IMR-90 (cell line): Measurements from ENCODE around the gene BANP. TPM values are rescaled to one million over a fixed set of nuclear protein-coding genes. Genes with fewer than 3 reads are reported as not detected.
A peak's percentile ranks its signal among the peaks of the same experiment; 100 is the strongest.

Experiments used
- ATAC-seq: fragments of 200-7000 bp; cut with Tn5 transposase; 2 replicates; pipeline ENCODE4 v1.9.1; 2020; ENCODE audit warnings: low read depth, mild to moderate bottlenecking, moderate library complexity
- BruUV-seq: library from RNA; stranded (reverse); fragments of 400-500 nt; replicated peaks from 2 replicates; lab custom pipeline; 2021; lab: Mats Ljungman, UMichigan
- CTCF ChIA-PET: fragments of 300-600 bp; formaldehyde crosslinking; extraction: SDS; loops from one replicate; lab custom pipeline; 2021; ENCODE audit warnings: antibody characterized with exemption; lab: Yijun Ruan, JAX
- POLR2A ChIA-PET: fragments of 300-600 bp; sonication (Branson Sonifier 250); formaldehyde crosslinking; loops from one replicate; lab custom pipeline; 2022; ENCODE audit warnings: antibody characterized with exemption; ENCODE audit not compliant: unreplicated experiment; lab: Charles Lee
- DNase-seq: peaks from one replicate; pipeline ENCODE4 v3.0.0; 2013
- H2AFZ ChIP-seq: replicated peaks from 2 replicates; pipeline ENCODE3; 2013; ENCODE audit warnings: low read length, mild to moderate bottlenecking; ENCODE audit not compliant: poor library complexity
- H2AK5ac ChIP-seq: 2 replicates; pipeline ENCODE4 v1.6.1; 2013; ENCODE audit warnings: low read depth, low read length, inconsistent platforms
- H2AK9ac ChIP-seq: replicated peaks from 2 replicates; pipeline ENCODE3; 2013; ENCODE audit warnings: mild to moderate bottlenecking, low read depth, low read length, moderate library complexity; ENCODE audit not compliant: poor library complexity
- H2BK120ac ChIP-seq: 2 replicates; pipeline ENCODE4 v1.6.1; 2013; ENCODE audit warnings: low read depth, low read length, inconsistent platforms
- H2BK15ac ChIP-seq: 3 replicates; pipeline ENCODE4 v1.6.1; 2013; ENCODE audit warnings: low read depth, low read length, inconsistent platforms
- H2BK20ac ChIP-seq: 2 replicates; pipeline ENCODE4 v1.6.1; 2013; ENCODE audit warnings: low read depth, mild to moderate bottlenecking, inconsistent platforms, low read length, moderate library complexity
- H2BK5ac ChIP-seq: 2 replicates; pipeline ENCODE4 v1.6.1; 2013; ENCODE audit warnings: mild to moderate bottlenecking, low read depth, low read length, inconsistent platforms; ENCODE audit not compliant: poor library complexity, severe bottlenecking
- H3K14ac ChIP-seq: replicated peaks from 2 replicates; pipeline ENCODE4 v1.6.1; 2013; ENCODE audit warnings: low read depth, low read length, inconsistent platforms
- H3K18ac ChIP-seq: 2 replicates; pipeline ENCODE4 v1.6.1; 2013; ENCODE audit warnings: low read depth, low read length, control low read depth
- H3K23ac ChIP-seq: 2 replicates; pipeline ENCODE4 v1.6.1; 2013; ENCODE audit warnings: low read depth, low read length, inconsistent platforms
- H3K27ac ChIP-seq: 2 replicates; pipeline ENCODE4 v1.5.1; 2013; ENCODE audit warnings: mild to moderate bottlenecking, control low read depth, low read length; ENCODE audit not compliant: insufficient read depth
- H3K27me3 ChIP-seq: 2 replicates; pipeline ENCODE4 v1.6.1; 2013; ENCODE audit warnings: low read length; ENCODE audit not compliant: control insufficient read depth, insufficient read depth
- H3K36me3 ChIP-seq: 2 replicates; pipeline ENCODE4 v1.6.1; 2013; ENCODE audit warnings: low read length, mixed read lengths; ENCODE audit not compliant: control insufficient read depth, insufficient read depth
- H3K4ac ChIP-seq: 2 replicates; pipeline ENCODE4 v1.6.1; 2013; ENCODE audit warnings: low read depth, low read length, inconsistent platforms
- H3K4me1 ChIP-seq: 2 replicates; pipeline ENCODE4 v1.6.1; 2013; ENCODE audit warnings: low read length, mixed read lengths; ENCODE audit not compliant: control insufficient read depth, insufficient read depth
- H3K4me2 ChIP-seq: 2 replicates; pipeline ENCODE4 v1.6.1; 2013; ENCODE audit warnings: low read depth, mild to moderate bottlenecking, control low read depth, low read length, moderate library complexity
- H3K4me3 ChIP-seq: 2 replicates; pipeline ENCODE4 v1.5.1; 2013; ENCODE audit warnings: low read depth, mild to moderate bottlenecking, control low read depth, low read length, moderate library complexity; ENCODE audit not compliant: insufficient read depth
- H3K56ac ChIP-seq: 2 replicates; pipeline ENCODE4 v1.6.1; 2013; ENCODE audit warnings: low read length, inconsistent platforms; ENCODE audit not compliant: insufficient read depth; ENCODE audit errors: extremely low read depth
- H3K79me1 ChIP-seq, 2 experiments: 2 replicates each; pipeline ENCODE4 v1.6.1; 2013; ENCODE audit warnings: low read length in 2 of 2, inconsistent platforms in 1 of 2, low read depth in 1 of 2
- H3K9ac ChIP-seq: 2 replicates; pipeline ENCODE4 v1.6.1; 2013; ENCODE audit warnings: low read depth, low read length, control low read depth
- H3K9me1 ChIP-seq: 2 replicates; pipeline ENCODE4 v1.6.1; 2013; ENCODE audit warnings: low read length, inconsistent platforms; ENCODE audit not compliant: insufficient read depth
- H3K9me3 ChIP-seq: 2 replicates; pipeline ENCODE4 v1.6.1; 2013; ENCODE audit warnings: low read length; ENCODE audit not compliant: control insufficient read depth, insufficient read depth
- H4K20me1 ChIP-seq: 2 replicates; pipeline ENCODE4 v1.6.1; 2013; ENCODE audit warnings: low read length, inconsistent platforms; ENCODE audit not compliant: insufficient read depth
- H4K5ac ChIP-seq: 2 replicates; pipeline ENCODE4 v1.6.1; 2013; ENCODE audit warnings: mild to moderate bottlenecking, low read depth, low read length, control low read depth
- H4K8ac ChIP-seq, 2 experiments: 2 replicates each; pipeline ENCODE4 v1.6.1; 2013; ENCODE audit warnings: low read depth in 2 of 2, low read length in 2 of 2, control low read depth in 1 of 2, inconsistent platforms in 1 of 2
- H4K91ac ChIP-seq: 2 replicates; pipeline ENCODE4 v1.6.1; 2013; ENCODE audit warnings: low read depth, low read length, inconsistent platforms; ENCODE audit not compliant: insufficient read depth
- CEBPB ChIP-seq: IDR thresholded peaks from 2 replicates; pipeline ENCODE4 v1.6.1; 2012; ENCODE audit warnings: low read depth, low read length, improper control_type of control experiment
- FOS ChIP-seq: fragments of 150-350 bp; IDR thresholded peaks from 2 replicates; pipeline ENCODE4 v1.6.1; 2016; ENCODE audit warnings: low read depth, low read length
- RAD21 ChIP-seq: IDR thresholded peaks from 2 replicates; pipeline ENCODE4 v1.6.1; 2012; ENCODE audit warnings: low read length, improper control_type of control experiment
- WGBS, 2 experiments: methylation state at CpG; one replicate each; pipeline versions ENCODE4 v1.1.5 to v1.1.7; 2013; ENCODE audit warnings: missing lambda C conversion rate in 2 of 2; ENCODE audit not compliant: insufficient read length in 1 of 2; ENCODE audit errors: extremely low coverage in 2 of 2; 5-methylcytosine and 5-hydroxymethylcytosine counted together
- dilution Hi-C: fragments of 300-500 bp; cut with HindIII; formaldehyde crosslinking; loops from one replicate; pipeline ENCODE4 v1.14.3; 2018; ENCODE audit warnings: low sequenced_read_pairs; ENCODE audit not compliant: unreplicated experiment
- in situ Hi-C: fragments of 300-500 bp; cut with MboI; formaldehyde crosslinking; loops from 3 replicates; pipeline ENCODE4 v1.14.3; 2019; ENCODE audit warnings: low sequenced_read_pairs, inconsistent platforms, mixed read lengths
- intact Hi-C: fragments of 100-400 bp; cut with micrococcal nuclease; formaldehyde crosslinking; loops from 2 replicates; pipeline ENCODE4 v1.10.0; 2022
- polyA plus RNA-seq, 3 experiments: library from polyadenylated mRNA; depleted of rRNA; stranded (reverse); fragments of >200 nt; gene quantifications; 2 replicates each; pipeline ENCODE4 v1.2.3, GENCODE V29; 2012; ENCODE audit warnings: low replicate concordance in 1 of 3
- total RNA-seq: library from RNA; depleted of rRNA; stranded (reverse); fragments of >200 nt; gene quantifications from 2 replicates; pipeline ENCODE4 v1.2.3, GENCODE V29; 2012
- TF ChIP-seq, protein P1 (sequence below): fragments of 150-350 bp; IDR thresholded peaks from 2 replicates; pipeline ENCODE4 v1.6.1; 2017; ENCODE audit warnings: mild to moderate bottlenecking, antibody characterized with exemption, low read length, low read depth

Gene BANP
- total and polyA plus RNA-seq, 2 of the 4 experiments (the other 2 are of a cell fraction): 17.4 to 17.9 TPM

DNA sequence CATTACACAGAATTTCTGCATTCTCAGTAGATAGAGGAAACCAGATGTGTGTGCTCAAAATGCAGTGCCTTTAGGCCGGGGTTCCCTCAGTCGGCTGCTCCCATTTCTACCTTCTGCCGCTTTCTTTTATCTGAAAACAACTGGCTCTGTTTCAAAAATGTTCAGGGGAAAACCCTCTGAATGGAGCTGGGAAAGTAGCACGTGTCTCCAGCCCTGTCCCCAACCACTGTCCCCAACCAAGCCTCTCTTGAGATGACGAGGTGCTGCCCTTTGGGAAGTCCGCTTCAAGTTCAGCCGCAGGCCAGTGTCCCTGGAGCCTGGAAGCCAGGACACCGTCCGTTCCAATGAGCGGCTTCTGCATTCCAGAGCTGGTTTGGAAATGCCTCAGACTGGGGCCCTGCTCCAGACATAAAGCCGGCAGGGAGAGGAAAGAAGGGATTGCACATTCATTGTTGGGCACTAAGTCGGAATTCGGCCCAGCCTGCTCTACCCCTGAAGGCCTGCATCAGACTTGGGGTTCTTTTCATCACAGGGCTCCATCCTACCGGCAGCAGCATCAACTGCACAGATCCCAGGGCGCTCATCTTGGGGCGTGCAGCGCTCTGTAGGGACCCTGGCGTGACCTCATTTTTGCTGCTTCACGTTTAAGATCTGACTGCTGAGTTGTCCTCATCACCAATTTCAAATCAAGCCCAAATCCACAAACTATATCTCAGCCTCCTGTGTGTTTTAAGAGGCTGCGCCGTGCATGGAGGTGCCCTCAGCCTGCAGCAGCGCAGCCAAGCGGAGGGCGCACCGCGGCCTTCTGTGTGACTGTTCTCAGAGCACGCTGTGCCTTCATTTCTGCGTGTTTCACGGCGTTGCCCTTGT is 111.3 kb downstream of the BANP start:
- peak overlapping the region; percentile 95 for H2BK120ac ChIP-seq
- no peak overlapping the region for H3K4me3 ChIP-seq
- H3K4me1 ChIP-seq: peaks cover 26% of the 10 kb centered on the region
- peak overlapping the region; percentile 73 to 92 for H4K8ac ChIP-seq
- in situ Hi-C loops: no loop called here
- H4K20me1 ChIP-seq: no peaks in the 10 kb centered on the region
- TF ChIP-seq, protein P1, sequence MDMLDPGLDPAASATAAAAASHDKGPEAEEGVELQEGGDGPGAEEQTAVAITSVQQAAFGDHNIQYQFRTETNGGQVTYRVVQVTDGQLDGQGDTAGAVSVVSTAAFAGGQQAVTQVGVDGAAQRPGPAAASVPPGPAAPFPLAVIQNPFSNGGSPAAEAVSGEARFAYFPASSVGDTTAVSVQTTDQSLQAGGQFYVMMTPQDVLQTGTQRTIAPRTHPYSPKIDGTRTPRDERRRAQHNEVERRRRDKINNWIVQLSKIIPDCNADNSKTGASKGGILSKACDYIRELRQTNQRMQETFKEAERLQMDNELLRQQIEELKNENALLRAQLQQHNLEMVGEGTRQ: no peak
- TF ChIP-seq CEBPB (peak; percentile 67), RAD21 (peak; percentile 10; the same call in 1 of the 2 replicates), FOS (no peak)
- DNase-seq (peak; percentile 78), ATAC-seq (peak; percentile 89)
- peaks cover 5% of the 10 kb centered on the region; the same call in 1 of the 2 replicates for H3K36me3 ChIP-seq
- H3K9ac ChIP-seq: peak overlapping the region; percentile 51
- peak overlapping the region; percentile 66; the same call in 2 of the 3 replicates for H2BK15ac ChIP-seq
- CTCF ChIA-PET: no interaction called here
- H3K23ac ChIP-seq: peak overlapping the region; percentile 89
- peak overlapping the region; percentile 97 for H4K91ac ChIP-seq
- peak overlapping the region; percentile 82 for H2AFZ ChIP-seq
- peak overlapping the region; percentile 44 for H3K4me2 ChIP-seq
- BruUV-seq: no TSS peak
- dilution Hi-C loops: no loop called here
- peak overlapping the region; percentile 93 for H2AK9ac ChIP-seq
- POLR2A ChIA-PET: interaction anchor here (0.6 kb wide), 1 partner anchor 18 kb away, joined by 6 read pairs; no protein-coding TSS in a partner anchor
- H3K14ac ChIP-seq: peak overlapping the region; percentile 85
- peak overlapping the region; percentile 92 for H3K4ac ChIP-seq
- peak overlapping the region; percentile 88 for H2BK20ac ChIP-seq
- H3K56ac ChIP-seq: peak overlapping the region; percentile 65
- 63% methylated on average over 17 of the region's 30 CpGs; no CpG with 5 or more reads in 1 of the 2 experiments for WGBS, 2 experiments
- H3K79me1 ChIP-seq: peaks cover 4 to 39% of the 10 kb centered on the region in 2 experiments; a peak in 2 of 4 replicates
- H3K27ac ChIP-seq: peak overlapping the region; percentile 90
- intact Hi-C loops: loop anchor here (1.0 to 10.0 kb wide), 3 partner anchors 106 to 322 kb away; no protein-coding TSS in a partner anchor
- no peaks in the 10 kb centered on the region for H3K27me3 ChIP-seq
- H3K18ac ChIP-seq: peak overlapping the region; percentile 74
- H3K9me3 ChIP-seq: no peaks in the 10 kb centered on the region
- peaks cover 19% of the 10 kb centered on the region for H3K9me1 ChIP-seq
- H2BK5ac ChIP-seq: peak overlapping the region; percentile 89
- peak overlapping the region; percentile 79 for H4K5ac ChIP-seq
- H2AK5ac ChIP-seq: peak overlapping the region; percentile 95
